Panc1 (cell line): ENCODE measurements around the gene ADAMTS13. TPM values are rescaled to one million over a fixed set of nuclear protein-coding genes. Genes with fewer than 3 reads are reported as not detected.

Experiments used
- ATAC-seq: fragments of 200-7000 bp; cut with Tn5 transposase; 2 replicates; pipeline ENCODE4 v1.9.1; 2020; ENCODE audit warnings: mild to moderate bottlenecking, moderate library complexity
- BruUV-seq: library from RNA; stranded (reverse); fragments of 400-500 nt; replicated peaks from 2 replicates; lab custom pipeline; 2021; lab: Mats Ljungman, UMichigan
- CTCF ChIA-PET: fragments of 300-600 bp; sonication (Branson Sonifier 250); formaldehyde crosslinking; loops from one replicate; lab custom pipeline; 2022; ENCODE audit warnings: antibody characterized with exemption; lab: Charles Lee
- POLR2A ChIA-PET: fragments of 300-600 bp; sonication (Branson Sonifier 250); formaldehyde crosslinking; loops from one replicate; lab custom pipeline; 2022; ENCODE audit warnings: antibody characterized with exemption; lab: Charles Lee
- DNase-seq: peaks from one replicate; pipeline ENCODE4 v3.0.0-alpha.2; 2010; ENCODE audit warnings: low read depth, low spot score
- H3K27ac ChIP-seq: 2 replicates; pipeline ENCODE4 v1.5.1; 2011; ENCODE audit warnings: mild to moderate bottlenecking, low read length, inconsistent platforms
- H3K27me3 ChIP-seq: fragments of 200-500 bp; sonication (Bioruptor generic); 2 replicates; pipeline ENCODE4 v1.6.0; 2014; ENCODE audit warnings: low read length, inconsistent platforms; ENCODE audit not compliant: control insufficient read depth, insufficient read depth
- H3K36me3 ChIP-seq: fragments of 200-500 bp; sonication (Bioruptor generic); 2 replicates; pipeline ENCODE4 v1.5.1; 2014; ENCODE audit warnings: inconsistent platforms, mild to moderate bottlenecking, low read length, moderate library complexity; ENCODE audit not compliant: control insufficient read depth, insufficient read depth
- H3K4me1 ChIP-seq: 2 replicates; pipeline ENCODE4 v1.5.1; 2011; ENCODE audit warnings: inconsistent platforms, mild to moderate bottlenecking, low read length, moderate library complexity; ENCODE audit not compliant: control insufficient read depth, insufficient read depth
- H3K4me3 ChIP-seq, 2 experiments: 2 replicates each; pipeline ENCODE4 v1.5.1; 2011 to 2012; ENCODE audit warnings: low read depth in 2 of 2, low read length in 2 of 2, mild to moderate bottlenecking in 2 of 2, inconsistent platforms in 1 of 2, moderate library complexity in 1 of 2
- H3K9me3 ChIP-seq: fragments of 200-500 bp; sonication (Bioruptor generic); 2 replicates; pipeline ENCODE4 v1.5.1; 2014; ENCODE audit warnings: low read depth, mild to moderate bottlenecking, inconsistent platforms, low read length, moderate library complexity; ENCODE audit not compliant: control insufficient read depth, insufficient read depth
- POLR2AphosphoS5 ChIP-seq: IDR thresholded peaks from 2 replicates; pipeline ENCODE4 v1.6.1; 2012; ENCODE audit warnings: mild to moderate bottlenecking, low read depth, low read length, moderate library complexity
- SIN3A ChIP-seq: IDR thresholded peaks from 2 replicates; pipeline ENCODE4 v1.6.1; 2012; ENCODE audit warnings: low read depth, mild to moderate bottlenecking, low read length, moderate library complexity, borderline replicate concordance; ENCODE audit not compliant: insufficient read depth
- TCF7L2 ChIP-seq: IDR thresholded peaks from 2 replicates; pipeline ENCODE4 v1.6.1; 2011; ENCODE audit warnings: mild to moderate bottlenecking, low read depth, low read length, inconsistent platforms
- in situ Hi-C: cut with HindIII; loops from 2 replicates; pipeline ENCODE4 v1.10.0; 2016; ENCODE audit warnings: low sequenced_read_pairs, low pct_unique_long_range_greater_than_20kb
- intact Hi-C: fragments of 100-400 bp; cut with micrococcal nuclease; formaldehyde crosslinking; loops from one replicate; pipeline ENCODE4 v1.10.0; 2022; ENCODE audit not compliant: unreplicated experiment
- total RNA-seq: library from RNA; stranded (reverse); gene quantifications from one replicate; pipeline ENCODE4 v1.2.1, GENCODE V29; 2021; ENCODE audit not compliant: unreplicated experiment
- TF ChIP-seq, protein P1 (sequence below): fragments of 450-650 bp; IDR thresholded peaks from 2 replicates; pipeline ENCODE4 v1.5.1; 2017; ENCODE audit warnings: mild to moderate bottlenecking
- TF ChIP-seq, protein P2 (sequence below), 2 experiments: IDR thresholded peaks; 2 replicates each; pipeline ENCODE4 v1.6.1; 2011 to 2012; ENCODE audit warnings: low read depth in 2 of 2, control low read depth in 1 of 2, low read length in 1 of 2, mild to moderate bottlenecking in 1 of 2, moderate library complexity in 1 of 2; ENCODE audit not compliant: insufficient read depth in 1 of 2

Gene ADAMTS13
- total RNA-seq, 1 experiment from 2014 or later: 3.4 TPM

DNA sequence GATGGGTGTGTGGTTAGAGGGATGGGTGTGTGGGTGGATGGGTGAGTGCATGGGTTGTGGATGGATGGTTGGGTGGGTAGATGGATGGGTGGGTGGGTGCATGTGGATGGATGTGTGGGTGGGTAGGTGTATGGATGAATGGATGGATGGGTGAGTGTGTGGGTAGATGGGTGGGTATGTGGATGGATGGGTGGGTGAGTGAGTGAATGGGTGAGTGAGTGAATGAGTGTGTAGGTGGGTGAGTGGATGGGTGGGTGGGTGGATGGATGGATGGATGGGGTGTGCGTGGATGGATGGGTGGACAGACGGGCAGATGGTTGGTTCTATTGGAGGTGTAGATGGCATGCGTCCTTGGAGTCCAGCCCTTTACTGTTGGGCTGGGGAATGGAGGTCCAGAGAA lies 28.8 kb upstream of the ADAMTS13 start:
- ChIA-PET POLR2A (no interaction called here), CTCF (no interaction called here)
- in situ Hi-C loops (no loop called here), intact Hi-C loops (no loop called here)
- no peaks in the 10 kb centered on the region for H3K4me1 ChIP-seq
- H3K4me3 ChIP-seq: no peak overlapping the region
- no TSS peak for BruUV-seq
- ATAC-seq (no peak), DNase-seq (no peak)
- no peaks in the 10 kb centered on the region for H3K36me3 ChIP-seq
- no peaks in the 10 kb centered on the region for H3K27me3 ChIP-seq
- TF ChIP-seq POLR2AphosphoS5 (no peak), TCF7L2 (no peak), SIN3A (no peak)
- TF ChIP-seq, protein P1, sequence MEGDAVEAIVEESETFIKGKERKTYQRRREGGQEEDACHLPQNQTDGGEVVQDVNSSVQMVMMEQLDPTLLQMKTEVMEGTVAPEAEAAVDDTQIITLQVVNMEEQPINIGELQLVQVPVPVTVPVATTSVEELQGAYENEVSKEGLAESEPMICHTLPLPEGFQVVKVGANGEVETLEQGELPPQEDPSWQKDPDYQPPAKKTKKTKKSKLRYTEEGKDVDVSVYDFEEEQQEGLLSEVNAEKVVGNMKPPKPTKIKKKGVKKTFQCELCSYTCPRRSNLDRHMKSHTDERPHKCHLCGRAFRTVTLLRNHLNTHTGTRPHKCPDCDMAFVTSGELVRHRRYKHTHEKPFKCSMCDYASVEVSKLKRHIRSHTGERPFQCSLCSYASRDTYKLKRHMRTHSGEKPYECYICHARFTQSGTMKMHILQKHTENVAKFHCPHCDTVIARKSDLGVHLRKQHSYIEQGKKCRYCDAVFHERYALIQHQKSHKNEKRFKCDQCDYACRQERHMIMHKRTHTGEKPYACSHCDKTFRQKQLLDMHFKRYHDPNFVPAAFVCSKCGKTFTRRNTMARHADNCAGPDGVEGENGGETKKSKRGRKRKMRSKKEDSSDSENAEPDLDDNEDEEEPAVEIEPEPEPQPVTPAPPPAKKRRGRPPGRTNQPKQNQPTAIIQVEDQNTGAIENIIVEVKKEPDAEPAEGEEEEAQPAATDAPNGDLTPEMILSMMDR: no peak
- TF ChIP-seq, protein P2, sequence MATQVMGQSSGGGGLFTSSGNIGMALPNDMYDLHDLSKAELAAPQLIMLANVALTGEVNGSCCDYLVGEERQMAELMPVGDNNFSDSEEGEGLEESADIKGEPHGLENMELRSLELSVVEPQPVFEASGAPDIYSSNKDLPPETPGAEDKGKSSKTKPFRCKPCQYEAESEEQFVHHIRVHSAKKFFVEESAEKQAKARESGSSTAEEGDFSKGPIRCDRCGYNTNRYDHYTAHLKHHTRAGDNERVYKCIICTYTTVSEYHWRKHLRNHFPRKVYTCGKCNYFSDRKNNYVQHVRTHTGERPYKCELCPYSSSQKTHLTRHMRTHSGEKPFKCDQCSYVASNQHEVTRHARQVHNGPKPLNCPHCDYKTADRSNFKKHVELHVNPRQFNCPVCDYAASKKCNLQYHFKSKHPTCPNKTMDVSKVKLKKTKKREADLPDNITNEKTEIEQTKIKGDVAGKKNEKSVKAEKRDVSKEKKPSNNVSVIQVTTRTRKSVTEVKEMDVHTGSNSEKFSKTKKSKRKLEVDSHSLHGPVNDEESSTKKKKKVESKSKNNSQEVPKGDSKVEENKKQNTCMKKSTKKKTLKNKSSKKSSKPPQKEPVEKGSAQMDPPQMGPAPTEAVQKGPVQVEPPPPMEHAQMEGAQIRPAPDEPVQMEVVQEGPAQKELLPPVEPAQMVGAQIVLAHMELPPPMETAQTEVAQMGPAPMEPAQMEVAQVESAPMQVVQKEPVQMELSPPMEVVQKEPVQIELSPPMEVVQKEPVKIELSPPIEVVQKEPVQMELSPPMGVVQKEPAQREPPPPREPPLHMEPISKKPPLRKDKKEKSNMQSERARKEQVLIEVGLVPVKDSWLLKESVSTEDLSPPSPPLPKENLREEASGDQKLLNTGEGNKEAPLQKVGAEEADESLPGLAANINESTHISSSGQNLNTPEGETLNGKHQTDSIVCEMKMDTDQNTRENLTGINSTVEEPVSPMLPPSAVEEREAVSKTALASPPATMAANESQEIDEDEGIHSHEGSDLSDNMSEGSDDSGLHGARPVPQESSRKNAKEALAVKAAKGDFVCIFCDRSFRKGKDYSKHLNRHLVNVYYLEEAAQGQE (IDR thresholded peaks at IDR 0.05; ENCODE audit: insufficient read depth in 1 of 2, low read depth in 2 of 2, low read length in 1 of 2): no peak
- H3K27ac ChIP-seq: no peak overlapping the region
- no peaks in the 10 kb centered on the region for H3K9me3 ChIP-seq

DNA sequence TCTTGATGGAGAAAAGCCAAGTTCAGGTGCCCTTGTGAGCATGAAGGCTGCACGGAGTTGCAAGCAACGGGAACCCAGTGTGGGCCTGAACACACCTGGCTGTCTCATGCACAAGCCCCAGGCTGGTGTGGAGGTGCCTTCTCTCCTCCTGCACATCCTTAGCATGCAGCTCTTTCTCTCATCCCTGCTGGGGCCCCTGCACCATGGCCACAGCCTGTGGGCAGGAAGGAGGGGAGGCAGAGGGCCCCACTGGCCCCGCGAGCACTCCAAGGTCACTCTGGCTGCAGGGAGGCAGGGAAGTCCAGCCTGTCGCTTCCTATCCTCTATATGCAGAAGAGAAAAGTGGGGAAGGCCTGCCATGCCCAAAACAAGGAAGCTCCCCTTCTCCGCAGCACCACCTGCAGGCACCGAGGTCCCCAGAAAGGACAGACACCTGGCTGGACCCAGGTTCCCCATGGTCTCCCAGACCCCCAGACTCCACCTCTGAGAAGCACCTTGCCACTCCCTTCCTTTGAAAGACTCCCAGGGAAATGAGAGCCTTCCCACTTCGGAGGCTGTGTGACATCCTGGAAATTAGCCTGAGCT lies 27.4 kb upstream of the ADAMTS13 start:
- no peak for ATAC-seq

More for the DNA sequence above, 27.4 kb upstream of the ADAMTS13 start:
- Histone ChIP-seq H3K36me3 (no peaks in the 10 kb centered on the region), H3K4me3 (no peak overlapping the region), H3K4me1 (no peaks in the 10 kb centered on the region), H3K27me3 (no peaks in the 10 kb centered on the region), H3K27ac (no peak overlapping the region), H3K9me3 (no peaks in the 10 kb centered on the region)
- BruUV-seq: no TSS peak
- ChIA-PET POLR2A (no interaction called here), CTCF (no interaction called here)
- no peak for TF ChIP-seq SIN3A
- TF ChIP-seq, protein P1: no peak
- in situ Hi-C loops (no loop called here), intact Hi-C loops (no loop called here)
- no peak for DNase-seq
